Stimulated activated naive CD8-positive, alpha-beta T cell treated with anti-CD3 and anti-CD28 coated beads, Interleukin-15, amount 100 ng/mL, for 72 hours (primary cell): ENCODE measurements around the gene EPHA1.
A peak's percentile ranks its signal among the peaks of the same experiment; 100 is the strongest.
"Not testable (repeated sequence)": the region's sequence is repeated elsewhere in the genome, so short reads cannot be mapped to it uniquely, and the experiment has no call there.

Source experiments
- ATAC-seq: fragments of 150-1000 bp; cut with Tn5 transposase; 2 replicates; pipeline ENCODE4 v1.10.0; 2021; ENCODE audit warnings: mild to moderate bottlenecking, moderate library complexity
- DNase-seq, 2 donors: peaks; one replicate each; pipeline ENCODE4 v3.0.0; 2021 to 2022
- H3K27ac Mint-ChIP-seq, 2 donors: one replicate each; pipeline ENCODE4 v1.8.0; 2022; ENCODE audit warnings: mild to moderate bottlenecking in 2 of 2, mixed read lengths in 2 of 2, moderate library complexity in 2 of 2
- H3K27me3 Mint-ChIP-seq: one replicate; pipeline ENCODE4 v1.8.0; 2022; ENCODE audit warnings: mixed read lengths
- H3K4me1 Mint-ChIP-seq: one replicate; pipeline ENCODE4 v1.8.0; 2022; ENCODE audit warnings: mild to moderate bottlenecking, mixed read lengths
- H3K4me3 Mint-ChIP-seq, 2 donors: one replicate each; pipeline ENCODE4 v1.8.0; 2022; ENCODE audit warnings: mild to moderate bottlenecking in 2 of 2, mixed read lengths in 2 of 2, moderate library complexity in 1 of 2
- H3K9me3 Mint-ChIP-seq, 2 donors: one replicate each; pipeline ENCODE4 v1.8.0; 2022; ENCODE audit warnings: mixed read lengths in 2 of 2

Gene EPHA1

DNA sequence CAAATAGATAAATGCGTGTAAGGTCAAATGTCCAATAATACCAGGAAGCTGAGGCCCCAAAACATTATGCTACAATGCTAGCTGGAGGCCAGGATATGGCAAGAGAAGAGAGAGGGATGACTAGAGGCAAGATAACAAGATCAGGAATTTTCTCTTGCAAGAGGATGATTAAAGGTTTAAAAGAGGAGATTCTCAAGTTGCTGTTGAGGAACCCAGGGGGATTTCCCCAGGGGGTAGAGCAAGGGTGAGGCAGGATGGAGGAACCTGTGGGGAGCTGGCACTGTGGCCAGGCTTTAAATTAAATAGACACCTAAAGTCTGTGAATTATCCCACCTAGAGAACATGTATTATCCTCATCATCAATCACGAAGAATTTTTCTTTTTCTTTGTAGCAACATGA is 31.2 kb upstream of the EPHA1 start:
- H3K9me3 Mint-ChIP-seq = no peaks in the 10 kb centered on the region
- H3K27me3 Mint-ChIP-seq = no peaks in the 10 kb centered on the region
- ATAC-seq (no peak), DNase-seq (no peak)
- H3K4me3 Mint-ChIP-seq = no peak overlapping the region
- peaks cover 34% of the 10 kb centered on the region for H3K4me1 Mint-ChIP-seq
- no peak overlapping the region for H3K27ac Mint-ChIP-seq

DNA sequence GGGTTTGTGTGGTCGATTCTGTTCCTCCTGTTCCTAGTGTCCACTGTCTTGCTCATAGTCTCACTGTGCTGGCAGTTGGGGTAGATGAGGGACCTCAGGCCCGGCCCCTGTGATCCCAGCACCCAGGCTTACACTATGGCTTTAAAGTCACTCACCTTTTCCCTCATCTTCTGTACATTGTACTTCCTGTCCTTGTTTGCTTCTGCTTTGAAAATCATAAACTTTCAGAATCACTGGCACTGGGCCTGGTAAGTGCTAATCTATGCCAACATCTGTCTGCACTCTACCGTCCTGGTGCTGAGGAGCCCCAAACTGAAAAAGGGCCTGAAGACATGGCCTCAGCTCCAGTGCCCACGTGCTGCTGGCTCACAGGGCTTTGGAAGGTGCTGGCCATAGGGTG is 28.9 kb upstream of the EPHA1 start:
- Mint-ChIP-seq H3K27ac (peak overlapping the region; percentile 86 to 95), H3K27me3 (no peaks in the 10 kb centered on the region), H3K4me3 (peak overlapping the region; percentile 17 to 43), H3K9me3 (no peaks in the 10 kb centered on the region), H3K4me1 (peaks cover 34% of the 10 kb centered on the region)
- DNase-seq (no peak), ATAC-seq (peak; percentile 62)

DNA sequence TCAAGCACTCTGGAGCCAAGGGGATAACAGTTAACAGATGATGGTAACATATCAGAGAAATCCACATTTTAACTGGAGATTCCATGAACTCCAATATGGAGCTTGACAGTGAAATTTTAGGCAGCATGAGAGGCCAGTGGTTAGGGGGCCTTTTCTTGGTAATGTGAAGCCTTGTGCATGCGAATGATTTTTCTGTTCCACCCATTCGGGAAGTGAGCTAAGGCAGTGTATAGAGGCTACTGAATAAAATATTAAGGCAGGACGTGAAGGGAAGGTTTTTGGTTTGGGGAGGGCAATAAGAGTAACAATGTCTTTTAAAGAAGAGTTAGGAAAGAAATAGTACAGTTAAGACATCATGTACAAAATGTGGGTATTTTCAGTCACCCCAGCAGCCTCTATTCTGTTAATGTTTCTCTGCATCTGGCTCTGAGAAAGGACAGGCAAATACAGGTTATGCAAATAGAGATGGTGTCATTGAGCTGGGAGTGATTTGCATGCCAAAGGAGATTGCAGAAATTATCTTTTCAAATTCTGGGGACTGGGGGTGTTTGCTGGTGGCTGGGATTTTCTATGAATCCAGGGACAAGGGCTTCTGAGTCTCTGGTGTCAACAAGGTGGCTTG is 27.8 kb upstream of the EPHA1 start:
- H3K27ac Mint-ChIP-seq = peak overlapping the region in 1 of 2 donors; percentile 95

DNA sequence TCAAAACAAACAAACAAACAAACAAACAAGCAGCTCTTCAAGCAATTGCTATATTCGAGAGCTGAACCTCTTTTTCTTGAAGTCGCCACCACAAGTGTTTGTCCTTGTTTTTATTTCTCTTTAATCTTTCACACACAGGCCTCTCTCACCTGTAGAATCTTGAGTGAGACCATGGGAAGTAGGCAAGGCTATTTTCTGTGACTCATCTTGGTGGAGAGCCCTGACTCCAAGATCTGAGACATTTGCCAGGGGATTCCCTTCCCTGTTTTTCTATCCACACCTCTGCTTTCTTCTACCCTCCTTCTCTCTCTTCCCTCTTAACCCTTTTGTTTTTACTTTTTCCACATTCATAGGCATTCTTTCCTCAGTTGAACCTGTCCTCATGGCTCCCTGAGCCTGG is 26.6 kb upstream of the EPHA1 start:
- DNase-seq = no peak
- Mint-ChIP-seq H3K27ac (peak overlapping the region in 1 of 2 donors; percentile 79), H3K27me3 (no peaks in the 10 kb centered on the region), H3K4me3 (no peak overlapping the region), H3K9me3 (no peaks in the 10 kb centered on the region), H3K4me1 (peaks cover 34% of the 10 kb centered on the region)
- no peak for ATAC-seq

More for the DNA sequence above, 27.8 kb upstream of the EPHA1 start:
- no peak for DNase-seq
- Mint-ChIP-seq H3K4me1 (peaks cover 34% of the 10 kb centered on the region), H3K4me3 (no peak overlapping the region), H3K9me3 (no peaks in the 10 kb centered on the region), H3K27me3 (no peaks in the 10 kb centered on the region)
- ATAC-seq = no peak

DNA sequence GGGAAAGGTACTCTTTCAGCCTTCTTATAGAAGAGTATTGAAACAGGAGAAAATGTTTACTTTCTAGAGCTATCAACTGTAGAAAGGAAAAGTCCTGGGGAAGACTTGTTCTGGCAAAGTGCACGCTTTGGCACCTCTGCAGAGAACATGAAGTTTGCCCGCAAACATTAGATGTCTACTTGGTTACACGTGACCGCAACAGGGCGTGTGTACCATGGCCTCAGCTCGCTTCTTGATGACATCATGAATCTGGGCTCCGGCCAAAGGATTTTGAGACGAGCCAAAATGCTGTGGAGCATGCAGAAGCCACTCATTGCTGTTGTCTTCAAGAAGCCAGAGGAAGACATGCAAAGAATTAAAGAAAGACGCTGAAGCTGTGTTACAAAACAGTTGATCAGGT is 26.0 kb upstream of the EPHA1 start:
- peaks cover 30% of the 10 kb centered on the region for H3K4me1 Mint-ChIP-seq
- no peaks in the 10 kb centered on the region for H3K27me3 Mint-ChIP-seq
- no peaks in the 10 kb centered on the region for H3K9me3 Mint-ChIP-seq
- DNase-seq (no peak), ATAC-seq (no peak)
- H3K27ac Mint-ChIP-seq = no peak overlapping the region
- no peak overlapping the region for H3K4me3 Mint-ChIP-seq

DNA sequence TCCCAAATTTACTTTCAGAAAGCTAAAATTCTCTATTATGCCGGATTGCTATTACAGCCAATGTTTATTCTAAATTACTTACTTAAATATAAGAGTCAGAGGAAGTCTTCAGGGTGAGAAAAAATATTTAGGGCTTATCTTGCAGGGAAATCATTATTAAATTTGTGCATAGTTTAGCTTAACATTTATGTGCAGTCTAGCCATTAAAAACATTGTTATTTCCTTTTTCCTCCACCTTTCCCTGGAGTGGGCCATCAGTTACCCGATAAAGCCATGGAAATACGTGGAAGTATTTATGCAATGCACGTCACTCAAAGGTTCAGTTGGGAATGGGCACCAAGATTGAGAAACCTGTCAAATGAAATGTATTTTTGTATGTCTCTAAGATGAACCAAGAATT is 25.1 kb upstream of the EPHA1 start:
- no peaks in the 10 kb centered on the region for H3K9me3 Mint-ChIP-seq
- H3K27me3 Mint-ChIP-seq = no peaks in the 10 kb centered on the region
- H3K4me3 Mint-ChIP-seq = no peak overlapping the region
- DNase-seq (no peak), ATAC-seq (no peak)
- peaks cover 26% of the 10 kb centered on the region for H3K4me1 Mint-ChIP-seq
- no peak overlapping the region for H3K27ac Mint-ChIP-seq

DNA sequence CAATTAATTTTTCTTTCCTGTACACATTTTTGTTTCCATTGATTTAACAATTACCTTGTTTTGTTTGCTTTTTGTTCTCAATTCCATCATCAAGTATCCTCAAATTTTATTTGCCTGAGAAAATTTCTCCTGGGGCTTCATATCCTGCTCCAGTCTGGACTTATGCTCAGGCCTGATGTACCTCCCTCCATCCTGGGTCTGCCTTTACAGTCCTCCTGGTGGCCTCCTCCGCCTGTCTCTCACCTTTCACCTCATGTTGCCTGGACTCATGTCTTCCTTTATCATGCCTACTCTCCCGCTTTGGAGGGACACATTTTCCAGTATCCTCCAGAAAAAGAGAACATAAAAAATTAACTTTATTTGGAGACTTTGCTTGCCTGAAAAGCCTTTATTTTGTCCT is 22.5 kb upstream of the EPHA1 start:
- Mint-ChIP-seq H3K27me3 (no peaks in the 10 kb centered on the region), H3K4me1 (peaks cover 12% of the 10 kb centered on the region), H3K27ac (no peak overlapping the region), H3K9me3 (no peaks in the 10 kb centered on the region), H3K4me3 (no peak overlapping the region)
- DNase-seq = no peak
- no peak for ATAC-seq

DNA sequence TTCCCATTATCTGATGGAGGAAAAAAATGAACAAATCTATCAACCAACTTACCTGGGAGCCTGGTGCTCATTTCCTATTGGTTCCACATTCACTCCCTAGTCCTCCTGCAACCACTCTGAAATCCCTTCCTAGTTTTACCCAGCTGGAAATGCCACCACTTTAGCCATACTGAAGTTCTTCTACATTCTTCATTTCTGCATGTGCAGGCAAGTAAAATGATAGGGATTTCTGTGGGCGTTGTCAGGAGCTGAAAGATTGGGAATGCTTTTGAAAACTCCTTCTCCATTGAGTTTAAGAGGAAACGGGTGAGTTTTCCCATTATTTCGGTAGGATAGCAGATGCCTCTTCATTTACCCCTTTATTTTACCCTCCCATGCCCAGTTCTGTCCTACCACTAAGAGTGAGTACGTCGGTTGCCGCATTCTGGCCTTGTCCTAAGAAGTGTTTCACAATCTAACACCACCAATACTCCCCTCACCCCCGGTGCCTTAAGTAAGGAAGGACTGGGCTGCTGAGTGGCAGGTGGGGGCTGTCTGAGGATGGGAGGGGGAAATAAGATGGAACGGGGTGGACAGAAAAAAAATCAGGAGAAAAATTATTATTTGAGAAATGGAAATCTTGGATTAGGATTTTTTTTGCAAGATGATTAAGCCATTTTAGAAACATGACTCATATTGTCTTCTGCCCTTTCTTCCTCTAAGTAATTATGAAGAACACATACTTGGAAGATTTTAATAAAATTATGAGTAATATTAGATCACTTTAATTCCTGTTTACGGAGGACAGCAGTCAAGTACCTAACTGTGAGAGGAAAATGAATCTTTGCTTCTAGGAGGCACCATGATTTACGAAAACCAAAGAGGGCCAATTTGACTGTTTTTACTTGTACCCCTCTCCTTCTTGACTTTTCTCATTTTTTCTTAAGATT is 21.4 kb upstream of the EPHA1 start:
- Mint-ChIP-seq H3K27ac (peak overlapping the region in 1 of 2 donors; percentile 67), H3K4me1 (peaks cover 11% of the 10 kb centered on the region), H3K4me3 (no peak overlapping the region), H3K9me3 (no peaks in the 10 kb centered on the region), H3K27me3 (no peaks in the 10 kb centered on the region)
- DNase-seq (no peak), ATAC-seq (no peak)

DNA sequence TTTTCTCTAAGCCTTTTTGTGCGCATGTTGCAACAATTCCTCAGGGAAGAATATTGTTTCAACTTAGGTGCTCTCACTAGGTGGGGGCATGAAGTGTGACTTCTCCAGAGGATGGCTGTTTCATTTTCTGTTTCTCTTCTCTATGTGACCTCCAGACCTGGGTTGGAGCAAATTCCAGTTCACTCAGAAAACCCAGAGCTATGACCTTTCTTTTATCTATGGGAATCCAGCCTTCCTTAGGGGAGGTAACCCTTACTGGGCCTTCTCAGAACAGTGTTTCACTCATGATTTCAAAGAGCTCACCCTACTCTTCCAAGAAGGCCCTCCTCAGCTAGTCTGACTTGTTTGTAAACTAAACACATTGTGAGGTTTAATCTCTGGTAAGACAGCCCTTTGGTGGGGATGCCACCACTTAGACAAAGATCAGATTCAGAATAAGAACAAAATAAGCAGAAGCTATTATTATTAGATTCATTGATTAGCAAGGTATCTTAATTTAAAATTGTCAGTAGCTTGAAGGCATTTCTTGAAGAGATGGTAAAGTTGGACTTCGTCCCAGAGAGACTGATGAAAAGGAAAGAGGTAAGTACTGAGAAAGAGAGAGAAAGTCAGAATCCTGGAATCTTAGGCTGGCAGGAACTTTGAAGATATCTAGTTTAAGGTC is 18.0 kb upstream of the EPHA1 start:
- peaks cover 11% of the 10 kb centered on the region for H3K4me1 Mint-ChIP-seq
- H3K4me3 Mint-ChIP-seq = peak overlapping the region; percentile 13 to 41
- ATAC-seq = no peak
- no peak for DNase-seq
- no peaks in the 10 kb centered on the region for H3K9me3 Mint-ChIP-seq
- no peaks in the 10 kb centered on the region for H3K27me3 Mint-ChIP-seq
- H3K27ac Mint-ChIP-seq = peak overlapping the region; percentile 36 to 68

DNA sequence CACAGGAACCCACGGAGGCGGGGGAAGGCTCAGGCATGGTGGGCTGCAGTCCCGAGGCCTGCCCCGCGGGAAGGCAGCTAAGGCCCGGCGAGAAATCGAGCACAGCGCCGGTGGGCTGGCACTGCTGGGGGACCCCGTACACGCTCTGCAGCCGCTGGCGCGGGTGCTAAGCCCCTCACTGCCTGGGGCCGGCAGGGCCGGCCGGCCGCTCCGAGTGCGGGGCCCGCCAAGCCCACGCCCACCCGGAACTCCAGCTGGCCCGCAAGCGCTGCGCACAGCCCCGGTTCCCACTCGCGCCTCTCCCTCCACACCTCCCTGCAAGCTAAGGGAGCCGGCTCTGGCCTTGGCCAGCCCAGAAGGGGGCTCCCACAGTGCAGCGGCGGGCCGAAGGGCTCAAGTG is 15.8 kb upstream of the EPHA1 start:
- not testable (repeated sequence) for ATAC-seq, H3K4me3 Mint-ChIP-seq, DNase-seq, H3K27ac Mint-ChIP-seq, H3K27me3 Mint-ChIP-seq, H3K9me3 Mint-ChIP-seq
- H3K4me1 Mint-ChIP-seq = peaks cover 17% of the 10 kb centered on the region

DNA sequence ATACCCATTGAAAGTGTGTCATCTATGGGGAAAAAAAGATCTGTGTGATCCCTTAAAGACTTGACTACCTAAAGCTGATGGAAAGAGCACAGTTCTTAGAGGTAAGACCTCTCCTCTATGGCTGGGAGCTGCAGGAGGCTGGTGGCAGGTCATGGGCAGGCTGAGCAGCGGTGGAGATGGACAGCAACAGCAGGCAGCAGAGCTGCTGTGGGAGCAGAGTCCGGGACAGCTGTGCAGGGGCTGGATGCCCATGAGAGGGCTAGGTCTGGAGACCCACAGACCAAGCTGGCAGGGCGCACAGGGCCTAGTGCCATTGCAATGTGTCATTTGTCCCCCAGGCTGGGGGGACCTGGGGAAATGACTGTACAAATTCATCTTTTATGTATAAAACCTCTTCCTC is 13.4 kb upstream of the EPHA1 start:
- ATAC-seq (peak; percentile 34), DNase-seq (no peak)
- Mint-ChIP-seq H3K9me3 (no peaks in the 10 kb centered on the region), H3K27me3 (no peaks in the 10 kb centered on the region), H3K4me1 (peaks cover 33% of the 10 kb centered on the region), H3K4me3 (no peak overlapping the region), H3K27ac (no peak overlapping the region)

DNA sequence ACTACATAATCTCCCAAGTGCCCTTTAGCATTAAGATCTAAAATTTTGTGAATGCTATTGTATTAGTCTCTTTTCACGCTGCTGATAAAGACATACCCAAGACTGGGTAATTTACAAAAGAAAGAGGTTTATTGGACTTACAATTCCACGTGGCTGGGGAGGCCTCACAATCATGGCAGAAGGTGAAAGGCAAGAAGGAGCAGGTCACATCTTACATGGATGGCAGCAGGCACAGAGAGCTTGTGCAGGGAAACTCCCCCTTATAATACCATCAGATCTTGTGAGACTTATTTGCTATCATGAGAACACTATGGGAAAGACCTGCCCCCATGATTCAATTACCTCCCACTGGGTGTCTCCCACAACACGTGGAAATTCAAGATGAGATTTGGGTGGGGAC is 12.0 kb upstream of the EPHA1 start:
- not testable (repeated sequence) for H3K4me3 Mint-ChIP-seq, ATAC-seq, H3K9me3 Mint-ChIP-seq, DNase-seq, H3K27me3 Mint-ChIP-seq, H3K27ac Mint-ChIP-seq
- H3K4me1 Mint-ChIP-seq = peaks cover 29% of the 10 kb centered on the region

DNA sequence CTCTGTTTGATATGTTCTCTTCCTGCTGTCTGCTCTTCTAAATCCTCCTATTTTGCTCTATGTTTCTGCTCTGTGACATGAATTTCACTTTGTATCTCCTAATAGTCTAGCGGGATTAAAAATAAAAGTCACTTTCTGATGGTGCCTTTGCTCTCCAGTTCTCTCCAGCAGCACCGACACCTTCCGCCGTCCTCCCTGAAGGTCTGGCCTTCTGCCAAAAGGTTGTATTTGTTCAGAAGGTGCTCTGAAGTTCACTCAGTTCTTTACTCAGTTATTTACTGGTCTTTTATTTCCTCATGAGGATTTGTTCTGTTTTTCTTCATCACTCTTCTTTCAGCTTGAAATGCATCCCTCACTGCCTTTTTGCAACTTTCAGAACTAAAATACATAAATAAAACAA is 11.2 kb upstream of the EPHA1 start:
- no peak for DNase-seq
- Mint-ChIP-seq H3K27ac (peak overlapping the region in 1 of 2 donors; percentile 74), H3K27me3 (no peaks in the 10 kb centered on the region), H3K4me1 (peaks cover 29% of the 10 kb centered on the region), H3K4me3 (peak overlapping the region in 1 of 2 donors; percentile 24), H3K9me3 (no peaks in the 10 kb centered on the region)
- no peak for ATAC-seq

DNA sequence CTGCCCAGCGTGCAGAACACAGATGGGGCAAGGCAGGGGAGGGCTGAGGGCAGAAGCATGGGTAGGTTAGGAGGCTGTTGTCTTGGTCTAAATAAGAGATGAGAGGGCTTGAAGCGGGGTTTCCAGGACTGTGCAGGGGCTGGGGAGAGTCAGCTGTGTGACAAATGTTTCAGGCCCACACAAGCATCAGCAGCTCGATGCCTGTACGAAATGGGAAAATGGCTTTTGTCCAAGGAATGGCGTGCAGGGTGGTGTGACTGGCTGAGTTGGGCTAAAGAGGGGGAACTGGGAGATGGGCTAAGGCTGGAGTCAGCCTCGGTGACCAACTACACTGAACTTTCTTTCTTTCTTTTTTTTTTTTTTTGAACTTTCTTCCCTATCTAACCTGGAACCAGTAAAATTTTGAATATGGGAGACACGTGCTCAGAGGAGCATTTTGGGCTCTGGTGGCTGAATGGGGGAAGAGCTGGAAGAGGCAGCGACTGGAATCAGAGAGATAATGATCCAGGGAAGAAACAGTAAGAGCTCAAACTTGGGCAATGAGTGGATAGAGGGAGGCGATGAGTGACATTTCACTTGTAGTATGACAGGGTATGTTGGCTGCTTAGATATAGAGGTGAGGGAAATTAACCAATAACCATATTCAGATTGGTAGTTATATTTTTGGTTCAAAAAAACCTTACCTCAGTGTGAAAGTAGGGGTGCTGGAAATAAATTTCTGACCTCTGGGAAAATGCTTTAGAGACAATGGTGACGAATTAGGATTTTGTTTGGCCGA is 10.2 kb upstream of the EPHA1 start:
- Mint-ChIP-seq H3K27ac (peak overlapping the region in 1 of 2 donors; percentile 38), H3K9me3 (no peaks in the 10 kb centered on the region), H3K27me3 (no peaks in the 10 kb centered on the region), H3K4me3 (no peak overlapping the region), H3K4me1 (peaks cover 29% of the 10 kb centered on the region)
- DNase-seq (no peak), ATAC-seq (no peak)

DNA sequence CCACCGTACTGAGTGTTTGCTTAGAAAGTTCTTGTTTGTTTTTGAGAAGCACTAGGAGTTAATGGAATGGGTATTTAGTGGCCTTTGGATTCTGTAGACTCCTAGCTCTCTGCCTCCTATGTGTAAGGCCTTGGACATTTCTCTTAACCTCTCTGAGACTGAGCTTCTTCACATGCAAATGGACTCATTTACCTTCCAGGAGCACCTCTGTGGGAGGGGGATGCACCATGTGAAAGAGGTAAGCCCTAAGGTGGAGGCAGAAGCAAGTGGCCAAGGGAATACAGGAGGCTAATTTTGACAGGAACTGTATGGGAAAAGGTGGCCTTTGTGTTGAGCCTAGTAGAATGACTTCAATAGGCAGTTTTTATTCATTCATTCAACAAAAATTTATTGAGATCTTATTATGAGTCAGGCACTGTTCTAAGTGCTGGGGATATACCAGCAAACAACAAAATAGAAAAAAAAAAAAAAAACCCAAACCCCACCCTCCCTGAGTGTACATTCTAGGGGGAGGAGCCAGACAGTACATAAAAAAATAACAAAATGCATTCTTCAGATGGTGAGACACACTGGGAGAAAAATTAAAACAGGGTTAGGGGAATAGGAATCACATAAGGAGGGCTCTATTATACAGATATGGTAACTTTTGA is 9.2 kb upstream of the EPHA1 start:
- no peak overlapping the region for H3K4me3 Mint-ChIP-seq
- peak; percentile 47 for ATAC-seq
- H3K9me3 Mint-ChIP-seq = no peaks in the 10 kb centered on the region
- no peak for DNase-seq
- no peaks in the 10 kb centered on the region for H3K27me3 Mint-ChIP-seq
- peaks cover 35% of the 10 kb centered on the region for H3K4me1 Mint-ChIP-seq
- H3K27ac Mint-ChIP-seq = no peak overlapping the region
